Measurements from ENCODE around the gene MAGI1.

MAGI1 gene

DNA sequence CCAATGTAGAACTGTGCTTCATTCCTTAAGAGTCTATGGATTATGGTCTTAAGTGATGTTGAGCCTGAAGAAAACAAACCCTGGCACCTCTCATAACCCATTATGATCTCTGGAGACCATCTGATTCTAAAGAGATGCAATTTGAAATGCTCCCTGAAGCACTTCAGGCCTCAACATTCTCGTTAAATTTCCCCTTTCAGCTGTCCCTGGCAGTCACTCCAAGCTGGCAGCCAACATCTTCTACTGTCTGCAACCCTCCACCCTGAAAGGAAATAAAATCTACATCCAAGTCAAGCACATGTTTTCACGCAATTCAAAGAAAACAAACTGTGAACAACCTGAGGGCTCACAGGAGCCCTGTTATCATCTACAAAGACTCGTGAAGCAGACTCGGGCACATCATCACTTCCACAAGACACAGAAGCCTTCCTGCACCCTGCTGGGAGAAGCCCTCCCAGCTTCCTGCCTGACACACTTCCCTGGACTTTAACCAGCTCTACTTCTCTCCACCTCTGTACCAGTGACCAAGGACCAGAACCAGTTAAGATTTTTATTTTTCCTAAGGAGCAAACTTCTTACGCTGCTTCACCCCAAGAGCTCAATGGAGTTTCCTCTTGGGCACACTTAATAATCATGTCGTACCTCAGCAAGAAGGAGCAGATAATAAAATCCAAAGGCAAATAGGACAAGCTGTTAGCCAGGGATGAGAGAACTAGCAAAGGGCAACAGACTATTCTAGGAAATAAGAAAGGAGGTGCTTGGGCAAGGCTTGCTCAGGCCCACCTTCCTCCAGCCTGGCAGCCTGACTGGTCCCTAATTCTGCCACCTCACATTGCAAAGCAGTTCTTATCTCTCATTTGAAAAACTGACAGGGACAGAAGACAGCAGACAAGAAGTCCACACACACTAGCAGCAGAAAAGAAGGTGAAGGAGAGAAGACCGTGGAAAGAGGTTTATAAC, 67.1 kb downstream of the MAGI1 start:
- DNase-seq: no peak

DNA sequence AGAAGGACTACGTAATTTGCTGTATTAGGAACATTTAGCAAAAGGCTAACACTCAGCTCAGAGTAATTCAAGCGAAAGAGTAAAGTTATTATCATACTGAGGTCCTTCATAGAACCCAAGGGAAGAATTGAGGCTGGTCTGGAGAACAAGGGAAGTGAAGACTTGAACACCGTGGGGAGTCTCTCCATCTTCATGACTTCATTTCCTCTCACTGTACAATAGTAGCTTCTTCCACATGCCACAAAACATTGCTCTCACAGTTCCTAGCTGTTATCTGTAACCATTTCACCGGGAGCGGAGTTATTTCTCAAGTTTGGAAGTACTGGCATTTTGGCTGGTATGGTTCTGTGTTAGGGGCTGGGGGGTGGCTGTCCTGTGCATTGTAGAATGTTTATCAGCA, 69.7 kb downstream of the MAGI1 start:
- DNase-seq: no peak

DNA sequence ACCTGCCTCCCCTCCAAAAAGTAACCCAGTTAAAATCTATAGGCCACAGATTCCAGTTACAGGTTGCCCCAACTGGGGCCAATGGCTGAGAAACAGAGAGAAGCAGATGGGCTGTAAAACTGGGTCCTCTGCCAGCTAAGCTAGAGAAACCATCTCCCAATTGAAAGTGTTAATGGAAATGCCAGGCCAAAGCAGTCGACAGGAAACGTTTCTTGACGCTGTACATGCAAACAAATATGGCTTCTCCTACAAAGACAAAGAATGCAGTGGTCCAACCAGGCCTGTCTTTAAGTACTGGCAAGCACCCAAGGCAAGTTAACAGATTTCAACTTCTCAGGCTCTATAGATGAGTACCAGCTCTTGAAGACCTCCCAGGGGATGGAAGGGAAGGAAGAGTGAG, 71.3 kb downstream of the MAGI1 start:
- no peak for DNase-seq

DNA sequence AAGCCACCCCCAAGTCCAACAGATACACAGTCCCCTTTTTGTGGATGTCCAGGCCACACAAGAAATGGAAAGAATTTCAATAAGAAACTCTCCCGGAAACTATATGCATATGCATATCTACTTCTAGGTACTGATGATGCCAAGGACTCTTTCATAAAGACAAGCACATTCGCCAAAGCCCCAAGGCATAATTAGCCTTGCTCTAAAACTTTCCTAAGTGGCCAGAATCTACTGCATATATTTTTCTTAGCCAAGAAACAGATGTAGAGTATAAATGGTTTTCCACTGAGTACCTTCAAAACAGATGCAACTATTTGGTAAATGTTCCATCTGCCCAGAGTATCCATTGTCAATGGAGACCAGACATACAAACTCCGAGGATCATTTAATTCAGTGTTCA, 73.9 kb downstream of the MAGI1 start:
- DNase-seq: no peak

DNA sequence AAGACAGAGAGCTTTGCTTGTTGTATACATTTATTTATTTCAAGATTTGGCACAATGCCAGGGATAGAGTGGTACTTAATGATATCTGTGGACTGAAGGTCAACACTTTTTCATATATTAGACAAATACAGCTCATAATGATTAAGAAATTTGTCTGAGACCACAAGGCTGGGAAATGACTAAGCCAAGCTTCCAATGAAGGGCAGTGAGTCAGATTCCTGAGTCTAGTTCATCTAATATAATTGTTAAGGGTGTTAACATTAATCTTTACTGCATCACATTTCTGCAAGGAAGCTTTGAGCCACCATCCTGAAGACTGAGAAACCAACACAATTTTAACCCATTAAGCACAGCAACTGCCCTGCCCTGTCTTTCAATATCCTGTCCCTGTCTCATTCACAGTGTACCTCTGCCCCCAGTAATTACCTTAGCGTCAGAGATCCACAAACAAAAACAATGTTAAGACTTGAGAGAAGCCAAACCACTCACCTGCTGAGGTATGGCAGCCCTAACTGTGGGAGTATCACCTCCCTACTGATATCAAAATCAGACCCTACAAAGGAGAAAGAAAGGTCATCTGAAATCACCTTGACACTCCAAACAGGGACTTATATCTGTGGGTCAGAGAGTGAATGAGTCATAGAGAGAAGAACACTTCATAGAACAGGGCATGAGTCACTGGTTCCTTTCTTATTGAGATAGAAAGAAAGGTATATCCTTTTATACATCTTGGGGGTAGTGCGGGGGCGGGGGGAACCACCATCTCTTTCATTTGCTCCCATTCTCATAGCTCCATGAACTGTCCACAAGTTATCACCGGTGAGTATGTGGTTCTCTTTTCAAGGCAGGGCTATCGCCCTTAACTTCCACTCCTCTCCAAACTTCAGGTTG, 74.7 kb downstream of the MAGI1 start:
- DNase-seq: no peak

DNA sequence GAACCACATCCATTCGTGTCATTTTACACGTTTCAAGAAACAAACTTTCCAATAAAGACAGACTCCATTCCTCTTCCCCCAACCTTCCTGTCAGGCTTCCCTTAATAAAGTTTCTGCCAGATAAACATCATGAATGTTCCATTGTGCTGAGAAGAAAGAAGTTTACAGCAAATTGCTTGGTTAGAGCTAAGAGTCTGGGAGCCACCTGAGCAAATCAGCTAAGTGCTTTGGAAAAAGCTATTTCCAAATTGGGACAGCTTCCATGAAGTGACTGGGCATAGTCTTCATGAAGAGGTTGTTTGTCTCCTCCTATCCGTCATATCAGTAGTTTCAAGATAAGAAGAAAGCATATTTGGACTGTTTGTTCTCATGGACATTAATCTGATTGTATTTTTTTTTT, 77.0 kb downstream of the MAGI1 start:
- no peak for DNase-seq

DNA sequence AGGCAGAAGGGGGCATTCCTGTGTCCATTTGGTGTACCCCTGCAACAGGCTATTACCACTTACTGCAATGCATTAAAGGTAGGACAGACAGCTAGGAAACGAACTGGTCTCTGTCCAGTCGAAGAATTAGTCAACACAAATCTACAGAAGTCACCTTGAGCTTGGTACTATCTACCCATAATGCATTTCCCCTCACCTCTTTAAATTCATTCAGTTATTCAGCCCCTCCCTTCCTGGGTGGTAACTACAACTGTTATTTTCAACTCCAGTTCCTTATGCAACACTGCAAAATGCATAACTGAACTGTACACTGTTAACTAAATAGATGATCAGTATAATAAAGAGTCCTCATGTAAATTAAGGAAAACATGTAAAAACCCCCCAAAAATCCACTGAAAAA, 77.6 kb downstream of the MAGI1 start:
- no peak for DNase-seq

DNA sequence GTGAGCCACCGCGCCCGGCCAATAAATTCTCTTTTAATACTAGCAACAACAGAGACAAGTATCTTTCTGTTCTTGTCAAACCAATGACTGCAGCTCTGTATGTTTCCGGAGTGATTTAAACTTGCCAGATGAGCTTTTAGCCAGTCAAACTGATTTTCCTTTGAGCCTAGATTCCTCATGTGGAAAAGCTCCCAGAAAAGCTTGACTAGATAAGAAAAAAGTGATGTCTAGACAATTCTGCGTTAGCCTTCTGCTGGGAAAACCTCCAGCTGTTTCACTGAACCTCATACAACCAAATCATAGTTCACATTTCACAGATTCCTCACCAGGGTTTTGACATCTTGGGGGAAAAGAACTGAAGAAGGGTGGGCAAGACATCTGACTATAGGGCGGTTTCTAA, 78.6 kb downstream of the MAGI1 start:
- no peak for DNase-seq

DNA sequence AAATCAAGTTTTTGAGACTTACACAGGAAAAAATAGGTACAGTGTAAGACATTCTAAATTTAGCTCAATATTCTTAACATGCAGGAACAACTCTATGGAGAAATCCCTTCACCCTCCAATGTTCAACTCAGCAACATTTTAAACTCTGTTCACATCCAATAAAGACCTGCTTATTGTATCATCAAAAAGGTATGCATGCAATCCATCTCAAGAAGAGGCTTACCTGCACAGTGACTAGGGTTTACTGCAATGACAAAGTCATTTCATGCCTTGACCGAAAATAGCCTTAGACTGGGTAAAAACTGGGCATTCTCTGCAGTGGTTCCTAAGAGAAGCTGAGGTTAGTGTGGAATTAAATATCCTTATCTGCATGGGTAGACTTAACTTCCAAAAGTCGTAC, 80.5 kb downstream of the MAGI1 start:
- no peak for DNase-seq

DNA sequence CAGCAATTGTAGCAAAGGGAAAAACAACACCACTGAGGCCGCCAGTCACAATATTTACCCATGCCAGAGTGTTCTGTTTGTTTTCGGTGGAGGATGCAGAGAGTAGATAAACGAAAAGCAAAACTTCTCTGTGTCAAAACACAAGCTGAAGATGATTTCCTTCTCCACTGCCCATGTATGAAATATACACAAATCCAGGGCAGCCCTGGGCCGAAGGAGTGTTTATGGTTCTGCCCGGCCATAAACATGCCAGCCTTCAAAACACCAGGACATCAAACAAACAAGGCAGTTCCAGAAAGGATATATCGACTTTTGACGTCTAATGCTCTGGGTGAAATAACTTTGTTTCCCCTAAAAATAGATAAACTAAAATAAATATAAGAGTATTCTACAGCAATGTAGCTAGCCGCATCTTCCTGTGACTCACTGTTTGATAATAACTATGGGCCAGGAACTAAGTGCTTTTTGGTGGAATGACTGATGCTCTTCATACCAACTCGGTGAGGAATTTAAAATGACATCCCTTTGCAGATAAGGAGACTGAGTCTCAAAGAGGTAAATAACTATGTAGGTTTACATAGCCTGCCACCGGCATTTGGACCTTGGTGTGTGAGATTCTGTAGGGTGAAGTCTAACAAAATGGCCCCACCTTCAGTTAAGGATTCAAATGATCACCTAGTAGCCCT, 82.8 kb downstream of the MAGI1 start:
- no peak for DNase-seq

DNA sequence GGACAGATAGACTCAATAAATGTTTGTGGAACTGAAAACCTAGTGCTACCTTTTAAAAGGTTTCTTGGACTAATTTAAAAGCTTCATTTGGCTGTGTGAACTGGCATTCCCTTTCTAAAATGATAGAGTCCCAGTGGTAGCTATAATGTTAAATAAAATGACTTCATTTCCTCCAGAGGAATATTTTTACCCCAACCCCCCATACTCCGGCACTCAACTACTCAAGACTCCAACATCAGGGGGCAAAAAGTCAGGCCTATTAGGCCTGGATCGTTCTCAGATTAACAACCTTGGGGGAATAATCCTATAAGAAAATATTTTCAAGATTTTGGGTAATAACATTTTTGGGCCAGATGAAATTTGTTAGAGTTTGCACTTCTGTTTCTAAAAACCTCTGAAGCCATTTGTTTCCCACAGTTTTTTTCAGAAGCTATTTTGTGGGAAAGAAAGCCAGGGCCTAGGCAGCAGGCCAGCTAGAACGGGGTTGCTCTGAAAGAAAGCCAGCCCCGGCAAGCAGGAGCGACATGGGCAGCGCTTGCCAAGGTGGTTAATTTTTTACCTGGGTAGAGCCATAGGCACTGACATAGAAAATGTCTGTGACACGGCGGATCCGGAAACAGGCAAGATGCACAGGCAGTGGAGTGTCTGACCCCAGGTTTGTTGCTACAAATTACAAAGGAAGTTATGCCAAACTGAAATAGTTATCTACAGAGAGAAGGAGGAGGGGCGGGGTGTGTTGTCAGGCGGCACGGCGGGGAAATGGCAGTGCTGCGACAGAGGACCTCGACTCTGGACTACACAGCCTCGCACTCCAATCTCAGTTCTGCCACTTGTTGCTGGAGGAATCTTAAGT, 84.6 kb downstream of the MAGI1 start:
- no peak for DNase-seq

DNA sequence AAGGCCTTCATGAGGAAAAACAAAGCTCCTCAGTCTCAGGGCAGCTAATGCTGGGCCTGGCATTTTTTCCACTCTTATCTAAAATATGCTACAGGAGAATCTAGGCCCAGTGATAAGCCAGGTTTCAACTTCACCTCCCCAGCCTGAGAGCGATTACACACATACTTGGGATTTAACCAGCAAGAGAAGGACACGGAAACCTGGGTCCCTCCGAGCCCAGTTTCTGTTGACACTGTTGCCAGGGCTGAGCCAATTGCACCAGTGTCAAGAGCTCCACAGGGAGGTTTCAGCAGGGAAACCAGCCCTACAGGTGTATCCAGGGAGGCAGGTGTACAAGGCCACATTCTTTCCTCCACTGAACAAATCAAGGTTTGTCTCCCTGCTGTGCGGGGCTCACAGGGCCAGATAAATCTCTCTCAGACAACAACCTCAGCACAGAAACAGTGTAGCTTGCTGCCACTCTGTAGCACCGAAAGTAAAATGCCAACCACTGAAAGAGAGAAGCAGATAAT, 85.4 kb downstream of the MAGI1 start:
- DNase-seq: peak; percentile 76

DNA sequence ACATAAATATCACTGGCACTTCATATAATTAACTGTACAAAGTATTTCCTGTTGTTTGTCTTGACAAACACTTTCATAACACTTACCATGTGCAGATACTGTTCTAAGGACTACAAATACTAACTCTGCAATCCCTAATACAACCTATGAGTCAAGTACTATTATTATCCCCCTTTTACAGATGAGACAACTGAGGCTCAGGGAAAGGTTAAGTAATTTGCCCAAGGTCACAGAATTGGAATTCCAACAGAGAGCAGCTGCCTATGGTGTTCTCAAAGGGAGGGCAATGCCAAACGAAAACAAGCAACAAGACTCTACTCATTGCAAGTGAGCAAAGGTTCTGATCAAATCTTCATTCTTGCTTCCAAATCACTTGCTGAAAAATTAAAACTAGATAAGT, 85.9 kb downstream of the MAGI1 start:
- no peak for DNase-seq

DNA sequence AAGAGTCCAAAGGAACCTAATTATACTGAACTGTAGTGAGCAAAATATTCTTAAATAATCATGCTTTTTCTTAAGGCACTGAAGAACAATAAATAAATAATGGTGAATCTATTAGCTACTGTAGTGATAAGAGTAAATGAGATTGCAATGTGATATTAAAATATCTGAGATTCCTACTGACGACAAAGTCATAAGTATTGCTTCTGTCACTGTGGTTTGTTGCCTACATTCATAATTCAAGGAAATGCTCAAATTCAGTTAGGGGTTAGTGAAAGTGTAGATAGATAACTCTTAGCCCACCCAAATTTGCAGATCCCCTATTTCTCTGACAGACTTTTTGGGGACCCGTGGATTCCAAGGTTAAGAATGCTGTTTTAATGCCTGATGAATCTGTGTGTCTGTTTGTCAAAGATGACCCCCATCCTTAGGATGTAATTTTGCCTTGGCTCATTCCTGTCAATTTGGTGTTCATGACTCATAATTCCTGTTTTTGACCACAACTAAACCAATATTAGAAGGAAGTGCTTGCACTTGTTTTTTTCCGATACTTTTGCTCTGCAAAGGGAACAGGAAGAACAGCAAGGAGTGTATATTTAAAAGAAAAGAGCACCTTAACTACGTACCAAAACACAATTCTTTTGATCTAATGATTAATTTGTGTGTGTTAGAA, 86.7 kb downstream of the MAGI1 start:
- DNase-seq: no peak

DNA sequence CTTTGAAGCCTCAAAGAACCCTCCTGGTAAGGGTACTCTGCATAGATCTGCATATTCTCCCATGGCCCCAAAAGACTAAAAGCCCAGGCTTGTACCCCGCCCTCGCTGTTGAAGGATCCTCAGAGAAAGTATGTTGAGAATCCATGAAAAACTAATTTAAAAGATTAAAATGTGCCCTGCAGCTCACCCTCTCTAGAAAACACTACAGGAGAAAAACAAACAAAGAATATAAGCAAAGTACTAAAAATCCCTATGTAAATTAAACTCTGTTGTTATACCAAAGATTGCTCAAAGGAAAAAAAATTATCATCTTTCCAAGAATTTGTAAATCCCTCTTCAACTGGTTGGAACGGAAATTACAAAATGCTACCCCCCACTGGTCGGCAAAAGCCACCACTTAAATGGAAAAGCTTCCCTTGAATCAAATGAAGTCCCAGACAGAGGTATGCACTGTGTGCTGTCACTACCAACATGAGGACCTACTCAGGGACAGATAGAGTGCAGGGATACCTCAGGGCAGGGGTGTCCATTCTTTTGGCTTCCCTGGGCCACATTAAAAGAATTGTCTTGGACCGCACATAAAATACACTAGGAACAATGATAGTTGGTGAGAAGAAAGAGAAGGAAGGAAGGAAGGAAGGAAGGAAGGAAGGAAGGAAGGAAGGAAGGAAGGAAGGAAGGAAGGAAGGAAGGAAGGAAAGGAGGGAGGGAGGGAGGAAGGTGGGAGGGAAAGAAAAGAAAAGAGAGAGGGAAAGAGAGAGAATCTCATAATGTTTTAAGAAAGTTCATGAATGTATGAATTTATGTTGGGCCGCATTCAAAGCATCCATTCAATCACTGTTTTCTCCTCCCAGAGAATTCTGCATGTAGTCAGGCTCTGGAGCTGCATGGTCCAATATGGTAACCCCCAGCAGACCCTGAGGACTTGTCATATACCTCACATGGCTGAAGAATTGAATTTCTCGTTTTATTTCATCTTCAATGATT, 88.1 kb downstream of the MAGI1 start:
- DNase-seq: no peak

DNA sequence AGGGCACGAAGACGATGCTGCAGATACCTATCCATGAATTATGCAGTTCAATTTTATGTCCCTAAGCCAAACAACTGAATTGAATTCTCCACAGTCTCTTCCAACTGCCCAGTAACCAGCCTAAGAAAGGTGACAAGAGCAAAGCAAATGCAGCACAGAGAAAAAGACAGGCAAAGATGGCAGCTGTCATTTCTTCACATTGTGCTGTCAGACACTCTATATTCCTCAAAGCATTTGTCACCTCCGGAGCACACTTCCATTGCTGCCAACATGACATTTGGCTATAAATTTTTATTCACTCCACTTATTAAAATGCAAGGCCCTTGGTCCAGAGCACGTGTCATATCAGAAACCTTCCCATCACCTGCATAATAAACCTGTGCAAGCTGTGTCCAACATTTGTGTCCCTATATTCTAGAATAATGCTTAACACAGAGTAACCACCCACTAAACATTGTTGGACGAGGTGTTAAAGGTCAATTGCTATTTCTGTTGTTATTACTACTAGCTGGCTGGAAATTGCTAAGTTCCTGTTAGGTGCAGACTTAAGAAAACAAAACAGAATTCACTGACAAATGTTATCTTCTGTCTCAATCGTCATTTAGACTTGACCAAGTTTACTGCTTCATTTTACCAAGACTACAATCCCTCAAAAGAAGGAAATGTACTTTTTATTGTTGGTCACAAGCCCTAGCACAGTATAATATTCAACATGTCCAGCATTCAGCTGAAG, 89.7 kb downstream of the MAGI1 start:
- DNase-seq: no peak

DNA sequence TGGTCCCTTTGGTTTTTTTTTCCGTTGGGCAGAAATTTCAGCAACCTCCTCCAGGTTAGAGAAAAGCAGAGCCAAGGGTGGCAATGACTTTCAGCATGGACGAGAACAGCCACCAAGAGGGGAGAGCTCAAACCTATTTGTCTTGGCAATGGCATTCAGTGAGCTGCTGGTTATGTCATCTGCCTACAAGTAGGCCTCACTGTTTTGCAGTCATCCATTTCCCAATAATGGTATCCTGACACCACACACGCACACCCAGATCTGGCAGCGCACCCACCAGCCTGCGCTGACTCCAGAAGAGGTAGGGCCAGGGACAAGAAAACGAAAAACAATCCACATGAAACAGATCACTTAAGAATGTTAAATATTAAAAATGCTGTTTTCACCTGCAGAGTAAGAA, 92.3 kb downstream of the MAGI1 start:
- no peak for DNase-seq

DNA sequence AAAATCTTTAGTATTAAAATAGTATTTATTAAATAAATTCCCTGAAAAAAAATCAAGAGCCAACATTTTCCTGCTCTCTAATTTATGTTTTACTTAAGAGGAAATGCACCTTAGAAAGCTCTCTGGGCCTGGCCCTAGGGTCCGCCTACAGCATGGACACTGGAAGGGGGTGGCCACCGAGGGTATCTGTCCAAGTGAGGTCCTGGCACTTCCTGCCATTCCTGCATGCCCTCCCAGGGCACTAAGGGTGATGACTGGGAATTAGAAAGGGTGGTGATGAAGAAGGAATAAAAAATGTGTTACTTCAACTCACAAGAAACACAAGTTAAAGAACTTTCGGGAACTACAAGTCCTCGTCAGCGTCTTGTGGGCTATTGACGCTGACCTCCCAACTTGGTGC, 92.8 kb downstream of the MAGI1 start:
- no peak for DNase-seq

DNA sequence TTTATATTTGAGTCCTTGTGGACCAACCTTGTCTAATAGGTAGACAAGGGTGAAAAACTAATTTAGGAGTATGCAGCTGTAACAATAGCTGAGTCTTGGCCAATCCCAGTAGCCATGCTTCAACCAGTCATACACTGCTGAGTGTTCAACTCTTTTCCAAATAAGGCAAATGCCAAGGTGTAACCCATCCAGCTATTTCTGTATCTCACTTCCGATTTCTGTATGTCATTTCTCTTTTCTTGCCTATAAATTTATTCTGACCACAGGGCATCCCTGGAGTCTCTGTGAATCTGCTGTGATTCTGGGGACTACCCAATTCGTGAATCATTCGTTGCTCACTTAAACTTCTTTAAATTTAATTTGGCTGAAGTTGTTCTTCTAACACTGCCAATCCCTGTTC, 93.2 kb downstream of the MAGI1 start:
- no peak for DNase-seq

DNA sequence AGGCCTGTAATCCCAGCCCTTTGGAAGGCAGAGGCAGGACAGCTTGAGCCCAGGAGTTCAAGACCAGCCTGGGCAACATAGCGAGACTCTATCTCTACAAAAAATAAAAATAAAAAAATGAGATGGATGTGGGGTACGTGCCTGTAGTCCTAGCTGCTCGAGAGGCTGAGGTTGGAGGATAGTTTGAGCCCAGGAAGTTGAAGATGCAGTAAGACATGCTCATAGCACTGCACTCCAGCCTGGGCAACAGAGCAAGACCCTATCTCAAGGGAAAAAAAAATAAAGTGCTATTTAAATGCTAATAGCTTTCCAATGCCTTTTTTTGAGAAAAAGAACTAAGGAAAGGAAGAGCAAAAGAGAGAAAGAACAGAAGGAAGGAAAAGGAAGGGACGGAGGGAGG, 94.5 kb downstream of the MAGI1 start:
- no peak for DNase-seq

All from NCI-H69 (cell line).